GM18517 (cell line): ENCODE results near the gene SHISA8.

Source experiments
- ATAC-seq: cut with Tn5 transposase; IDR thresholded peaks from one replicate; pipeline ENCODE4 v1.9.1; 2021; ENCODE audit warnings: mild to moderate bottlenecking, moderate library complexity; ENCODE audit not compliant: unreplicated experiment

The SHISA8 gene

GRCh38 chr22:41934284-41935014 is 19.6 kb upstream of the SHISA8 start:
- no peak for ATAC-seq

- no peak for ATAC-seq
These were observed 18.7 kb upstream of the SHISA8 start for GRCh38 chr22:41933411-41934177.

- ATAC-seq: no peak
These were observed 17.5 kb upstream of the SHISA8 start for GRCh38 chr22:41932353-41932752.

- no peak for ATAC-seq
These were observed 16.9 kb upstream of the SHISA8 start for GRCh38 chr22:41931701-41932269.

GRCh38 chr22:41929418-41929810 is 14.5 kb upstream of the SHISA8 start:
- ATAC-seq: no peak

- ATAC-seq: no peak
These were observed 13.9 kb upstream of the SHISA8 start for GRCh38 chr22:41928593-41929417.

- no peak for ATAC-seq
These were observed 12.9 kb upstream of the SHISA8 start for GRCh38 chr22:41927813-41928212.

- no peak for ATAC-seq
These were observed 11.0 kb upstream of the SHISA8 start for GRCh38 chr22:41925783-41926460.

- no peak for ATAC-seq
These were observed 8.9 kb upstream of the SHISA8 start for GRCh38 chr22:41923595-41924276.

- ATAC-seq: no peak
These were observed 8.2 kb upstream of the SHISA8 start for GRCh38 chr22:41922940-41923594.

GRCh38 chr22:41922328-41922727 is 7.5 kb upstream of the SHISA8 start:
- ATAC-seq: no peak

- peak; percentile 21 for ATAC-seq
These were observed 5.5 kb upstream of the SHISA8 start for GRCh38 chr22:41920271-41920976.

- ATAC-seq: peak; percentile 46
These were observed 4.7 kb upstream of the SHISA8 start for GRCh38 chr22:41919357-41920224.

GRCh38 chr22:41917903-41918791 is 3.3 kb upstream of the SHISA8 start:
- ATAC-seq: no peak

GRCh38 chr22:41917375-41917902 is 2.6 kb upstream of the SHISA8 start:
- no peak for ATAC-seq

- no peak for ATAC-seq
These were observed 2.0 kb upstream of the SHISA8 start for GRCh38 chr22:41916745-41917358.
